Measurements from ENCODE around the gene CHST1.

CHST1 gene

DNA sequence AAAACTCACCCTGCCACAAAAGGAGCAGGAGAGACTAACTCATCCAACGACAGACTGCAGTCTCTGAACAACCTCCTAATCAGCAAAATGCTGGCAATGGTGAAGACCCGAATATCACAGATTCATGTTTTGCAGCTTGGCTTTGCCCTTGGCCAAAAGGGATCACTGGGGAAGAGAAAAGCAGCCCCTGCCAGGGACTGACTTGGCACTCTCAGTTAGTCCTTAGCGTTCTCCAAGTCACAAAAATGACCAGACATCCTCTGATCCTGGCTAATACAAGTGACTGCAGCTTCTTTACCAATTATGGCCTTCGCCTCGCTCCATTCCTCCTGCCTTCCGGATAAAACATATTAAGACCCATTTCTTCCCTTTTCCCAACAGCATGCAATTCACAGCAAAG lies 22.4 kb upstream of the CHST1 start:
- TF ChIP-seq FOXP2 (optimal IDR thresholded peaks at IDR 0.05; ENCODE audit: borderline replicate concordance, extremely low read depth, extremely low read length, insufficient read depth) (no peak), SIN3A (IDR thresholded peaks at IDR 0.05; ENCODE audit: borderline replicate concordance, insufficient read depth, low read length) (no peak), POLR2AphosphoS5 (IDR thresholded peaks at IDR 0.05; ENCODE audit: low read depth, low read length) (no peak), TAF1 (IDR thresholded peaks at IDR 0.05; ENCODE audit: borderline replicate concordance, insufficient read depth, low read length) (no peak)
- TF ChIP-seq, protein P1, sequence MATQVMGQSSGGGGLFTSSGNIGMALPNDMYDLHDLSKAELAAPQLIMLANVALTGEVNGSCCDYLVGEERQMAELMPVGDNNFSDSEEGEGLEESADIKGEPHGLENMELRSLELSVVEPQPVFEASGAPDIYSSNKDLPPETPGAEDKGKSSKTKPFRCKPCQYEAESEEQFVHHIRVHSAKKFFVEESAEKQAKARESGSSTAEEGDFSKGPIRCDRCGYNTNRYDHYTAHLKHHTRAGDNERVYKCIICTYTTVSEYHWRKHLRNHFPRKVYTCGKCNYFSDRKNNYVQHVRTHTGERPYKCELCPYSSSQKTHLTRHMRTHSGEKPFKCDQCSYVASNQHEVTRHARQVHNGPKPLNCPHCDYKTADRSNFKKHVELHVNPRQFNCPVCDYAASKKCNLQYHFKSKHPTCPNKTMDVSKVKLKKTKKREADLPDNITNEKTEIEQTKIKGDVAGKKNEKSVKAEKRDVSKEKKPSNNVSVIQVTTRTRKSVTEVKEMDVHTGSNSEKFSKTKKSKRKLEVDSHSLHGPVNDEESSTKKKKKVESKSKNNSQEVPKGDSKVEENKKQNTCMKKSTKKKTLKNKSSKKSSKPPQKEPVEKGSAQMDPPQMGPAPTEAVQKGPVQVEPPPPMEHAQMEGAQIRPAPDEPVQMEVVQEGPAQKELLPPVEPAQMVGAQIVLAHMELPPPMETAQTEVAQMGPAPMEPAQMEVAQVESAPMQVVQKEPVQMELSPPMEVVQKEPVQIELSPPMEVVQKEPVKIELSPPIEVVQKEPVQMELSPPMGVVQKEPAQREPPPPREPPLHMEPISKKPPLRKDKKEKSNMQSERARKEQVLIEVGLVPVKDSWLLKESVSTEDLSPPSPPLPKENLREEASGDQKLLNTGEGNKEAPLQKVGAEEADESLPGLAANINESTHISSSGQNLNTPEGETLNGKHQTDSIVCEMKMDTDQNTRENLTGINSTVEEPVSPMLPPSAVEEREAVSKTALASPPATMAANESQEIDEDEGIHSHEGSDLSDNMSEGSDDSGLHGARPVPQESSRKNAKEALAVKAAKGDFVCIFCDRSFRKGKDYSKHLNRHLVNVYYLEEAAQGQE (IDR thresholded peaks at IDR 0.05; ENCODE audit: insufficient read depth in 1 of 2, low read depth in 2 of 2, low read length in 2 of 2) = no peak

DNA sequence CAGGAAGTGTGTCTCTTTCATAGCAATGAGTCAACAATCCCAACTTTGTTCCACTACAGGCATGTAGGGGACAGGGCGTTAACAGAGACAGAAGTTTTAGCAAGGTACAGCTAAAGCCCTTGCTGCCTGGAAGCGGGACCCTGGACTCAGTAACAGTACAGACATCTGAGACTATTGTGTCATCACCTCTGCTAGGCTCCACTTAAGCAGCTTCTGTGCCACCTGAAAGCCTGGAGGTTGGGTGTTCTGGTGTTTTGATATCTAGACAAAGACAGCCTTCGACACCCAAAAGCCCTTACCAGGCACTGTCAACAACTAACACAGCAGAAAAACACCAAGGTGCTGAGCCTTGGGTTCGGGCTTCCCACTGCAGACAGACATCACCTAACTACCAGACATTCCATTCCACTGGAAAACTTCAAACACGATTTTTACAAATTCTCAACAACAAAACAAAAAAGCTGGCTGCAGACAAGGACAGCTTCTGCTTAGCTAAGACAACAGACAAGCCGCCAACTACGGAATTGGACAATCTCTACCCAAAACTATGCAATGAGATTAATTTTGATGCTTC lies 20.6 kb upstream of the CHST1 start:
- TF ChIP-seq, protein P1 (IDR thresholded peaks at IDR 0.05; ENCODE audit: insufficient read depth in 1 of 2, low read depth in 2 of 2, low read length in 2 of 2) = no peak

DNA sequence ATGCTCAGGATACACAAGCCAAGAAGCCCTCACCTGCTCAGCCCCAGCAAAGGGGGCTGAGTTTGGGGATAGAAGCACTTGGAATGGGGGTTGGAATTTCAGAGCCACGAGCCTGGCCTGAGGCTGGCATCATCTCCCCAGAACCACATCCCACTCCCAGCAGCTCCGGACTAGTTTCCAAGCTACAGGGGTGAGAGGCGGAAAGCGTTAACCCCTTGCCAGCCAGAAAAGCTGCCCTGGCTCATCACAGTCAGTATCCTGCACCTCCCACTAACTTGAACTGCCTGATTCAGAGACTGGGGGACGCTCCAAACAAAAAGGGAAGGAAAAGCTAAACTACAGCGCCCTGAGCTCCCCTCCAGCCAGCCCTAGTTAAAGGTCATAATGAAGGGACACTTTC lies 19.0 kb upstream of the CHST1 start:
- TF ChIP-seq TAF1 (IDR thresholded peaks at IDR 0.05; ENCODE audit: borderline replicate concordance, insufficient read depth, low read length) (no peak), SIN3A (IDR thresholded peaks at IDR 0.05; ENCODE audit: borderline replicate concordance, insufficient read depth, low read length) (no peak), FOXP2 (optimal IDR thresholded peaks at IDR 0.05; ENCODE audit: borderline replicate concordance, extremely low read depth, extremely low read length, insufficient read depth) (no peak), POLR2AphosphoS5 (IDR thresholded peaks at IDR 0.05; ENCODE audit: low read depth, low read length) (no peak)
- TF ChIP-seq, protein P1 (IDR thresholded peaks at IDR 0.05; ENCODE audit: insufficient read depth in 1 of 2, low read depth in 2 of 2, low read length in 2 of 2) = no peak

DNA sequence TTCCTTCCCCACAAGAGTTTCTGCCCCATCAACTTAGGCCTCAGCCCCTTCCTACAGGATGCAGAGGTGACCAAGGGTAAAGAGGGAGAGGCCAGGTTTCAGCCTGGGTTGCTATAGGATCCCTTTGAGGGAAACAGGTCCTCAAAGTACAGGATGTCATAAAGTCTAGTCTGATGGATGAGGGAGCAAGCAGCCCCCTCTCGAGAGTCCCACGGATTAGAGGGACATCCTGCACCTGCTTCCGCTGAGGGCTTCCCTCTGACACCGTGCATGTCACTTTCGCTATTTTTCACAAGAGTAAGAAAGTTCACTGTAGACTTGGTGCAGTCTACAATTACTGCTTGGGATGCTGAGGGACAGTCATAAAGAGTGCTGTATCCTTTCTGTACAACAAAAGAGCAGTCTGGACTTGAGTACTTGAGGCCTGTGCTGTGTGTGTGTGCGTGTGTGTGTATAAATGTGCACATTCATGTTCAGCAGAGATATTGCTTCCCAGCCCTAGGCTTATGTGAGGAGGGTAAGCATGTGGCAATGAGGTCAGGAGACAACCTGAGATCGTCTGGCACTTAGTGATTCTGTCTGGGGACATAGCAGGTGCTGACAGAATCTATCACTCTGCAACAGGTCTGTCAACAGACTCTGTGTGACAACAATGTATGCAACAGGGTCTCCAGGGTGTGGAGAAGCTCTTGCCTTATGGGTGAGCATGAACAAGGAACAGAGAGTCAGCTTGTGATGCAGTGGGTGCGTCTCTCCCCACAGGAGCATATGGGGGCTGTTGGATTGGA lies 18.0 kb upstream of the CHST1 start:
- TF ChIP-seq POLR2AphosphoS5 (IDR thresholded peaks at IDR 0.05; ENCODE audit: low read depth, low read length) (no peak), FOXP2 (optimal IDR thresholded peaks at IDR 0.05; ENCODE audit: borderline replicate concordance, extremely low read depth, extremely low read length, insufficient read depth) (no peak), TAF1 (IDR thresholded peaks at IDR 0.05; ENCODE audit: borderline replicate concordance, insufficient read depth, low read length) (no peak), SIN3A (IDR thresholded peaks at IDR 0.05; ENCODE audit: borderline replicate concordance, insufficient read depth, low read length) (no peak)
- TF ChIP-seq, protein P1 (IDR thresholded peaks at IDR 0.05; ENCODE audit: insufficient read depth in 1 of 2, low read depth in 2 of 2, low read length in 2 of 2) = no peak

All from PFSK-1 (cell line).